OCI-LY7 (cell line): ENCODE measurements around the gene DPEP2.

ENCODE experiments used
- EZH2phosphoT487 ChIP-seq: fragments of 200-600 bp; sonication (generic); IDR thresholded peaks from 2 replicates; pipeline ENCODE4 v1.6.1; 2018; ENCODE audit warnings: low read depth, borderline replicate concordance, mild to moderate bottlenecking, mixed run types, antibody characterized with exemption, low read length, moderate library complexity, mixed read lengths
- TF ChIP-seq, protein P1 (sequence below): fragments of 200-600 bp; sonication (generic); conservative IDR thresholded peaks from 2 replicates; pipeline ENCODE4 v1.5.1; 2014; ENCODE audit warnings: mild to moderate bottlenecking, antibody characterized with exemption, low read length, moderate library complexity, mixed read lengths

DNA sequence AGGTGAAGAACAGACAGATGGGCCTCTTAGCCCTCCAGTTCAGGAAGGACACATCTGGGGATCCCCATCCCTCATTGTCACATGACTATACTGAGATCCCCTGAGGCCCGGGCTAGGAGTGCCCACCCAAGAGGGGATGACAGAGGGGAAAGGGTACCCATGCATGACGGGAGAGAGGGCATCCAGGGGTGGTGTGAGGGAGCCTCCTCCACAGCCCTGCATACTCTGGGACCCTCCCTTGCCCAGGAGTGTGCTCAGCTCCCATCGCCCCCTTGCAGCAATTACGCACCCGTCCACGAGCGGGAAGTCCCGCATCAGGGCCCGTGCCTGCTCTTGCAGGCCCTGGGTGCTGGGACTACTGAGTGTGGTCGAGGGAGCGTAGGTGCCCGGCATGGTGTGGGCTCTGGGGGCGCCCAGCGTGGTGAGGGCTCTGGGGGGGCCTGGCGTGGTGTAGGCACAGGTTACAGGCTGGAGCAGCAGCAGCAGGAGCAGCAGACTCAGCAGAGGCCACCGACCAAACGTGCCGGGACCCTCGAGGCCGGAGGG is 6.5 kb downstream of the DPEP2 start:
- no peak for TF ChIP-seq EZH2phosphoT487
- TF ChIP-seq, protein P1, sequence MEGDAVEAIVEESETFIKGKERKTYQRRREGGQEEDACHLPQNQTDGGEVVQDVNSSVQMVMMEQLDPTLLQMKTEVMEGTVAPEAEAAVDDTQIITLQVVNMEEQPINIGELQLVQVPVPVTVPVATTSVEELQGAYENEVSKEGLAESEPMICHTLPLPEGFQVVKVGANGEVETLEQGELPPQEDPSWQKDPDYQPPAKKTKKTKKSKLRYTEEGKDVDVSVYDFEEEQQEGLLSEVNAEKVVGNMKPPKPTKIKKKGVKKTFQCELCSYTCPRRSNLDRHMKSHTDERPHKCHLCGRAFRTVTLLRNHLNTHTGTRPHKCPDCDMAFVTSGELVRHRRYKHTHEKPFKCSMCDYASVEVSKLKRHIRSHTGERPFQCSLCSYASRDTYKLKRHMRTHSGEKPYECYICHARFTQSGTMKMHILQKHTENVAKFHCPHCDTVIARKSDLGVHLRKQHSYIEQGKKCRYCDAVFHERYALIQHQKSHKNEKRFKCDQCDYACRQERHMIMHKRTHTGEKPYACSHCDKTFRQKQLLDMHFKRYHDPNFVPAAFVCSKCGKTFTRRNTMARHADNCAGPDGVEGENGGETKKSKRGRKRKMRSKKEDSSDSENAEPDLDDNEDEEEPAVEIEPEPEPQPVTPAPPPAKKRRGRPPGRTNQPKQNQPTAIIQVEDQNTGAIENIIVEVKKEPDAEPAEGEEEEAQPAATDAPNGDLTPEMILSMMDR, result no peak
